Measurements from ENCODE around the gene NPPC. TPM values are rescaled to one million over a fixed set of nuclear protein-coding genes. Genes with fewer than 3 reads are reported as not detected.

NPPC gene
- total RNA-seq, 1 experiment from 2014 or later: 1.1 TPM

DNA sequence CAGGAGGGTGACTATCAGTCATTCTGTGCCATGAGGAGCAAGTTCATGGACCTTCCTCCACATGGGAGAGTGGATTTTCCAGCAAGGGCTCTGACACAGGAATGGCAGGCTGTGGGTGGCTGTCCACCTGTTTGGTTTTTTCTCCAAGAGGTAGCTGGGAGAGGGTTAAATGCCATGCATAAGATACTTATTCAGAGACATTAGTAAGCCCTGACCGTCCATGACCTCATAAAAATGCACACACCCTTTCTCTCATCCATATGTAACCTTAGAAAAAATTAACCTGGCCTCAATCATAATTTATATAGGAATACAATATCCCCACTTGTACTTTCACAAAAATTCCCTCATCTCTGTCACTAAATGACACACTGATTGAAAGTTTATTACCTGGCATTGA, 51.3 kb downstream of the NPPC start:
- H3K27me3 ChIP-seq (ENCODE audit: control insufficient read depth, insufficient read depth, low read length): no peaks in the 10 kb centered on the region
- H3K36me3 ChIP-seq (replicated peaks; ENCODE audit: control insufficient read depth, insufficient read depth, low read length): no peaks in the 10 kb centered on the region
- no peak overlapping the region for H3K4me3 ChIP-seq (ENCODE audit: insufficient read depth, low read depth, low read length)
- no peak for DNase-seq

Other genes starting within 250 kb of the NPPC start
- gene PTMA, start 217.9 kb downstream of the NPPC start, total RNA-seq (2014; rRNA removed; shearing (Covaris generic)): 2,153 and 2,302 TPM in 2 replicates
- gene PDE6D, start 145.1 kb downstream of the NPPC start, total RNA-seq (2014; rRNA removed; shearing (Covaris generic)): 28.9 and 30.1 TPM in 2 replicates
- 43.4 and 44.4 TPM in 2 replicates for gene COPS7B, start 140.0 kb downstream of the NPPC start, total RNA-seq (2014; rRNA removed; shearing (Covaris generic))
- 22.7 and 26.5 TPM in 2 replicates for gene DIS3L2, start 35.3 kb upstream of the NPPC start, total RNA-seq (2014; rRNA removed; shearing (Covaris generic))